Fibroblast of peridontal ligament (primary cell): ENCODE results near the gene GOLGA6L7.
"Not testable (repeated sequence)": the region's sequence is repeated elsewhere in the genome, so short reads cannot be mapped to it uniquely, and the experiment has no call there.

Experiments
- DNase-seq: peaks from one replicate; pipeline ENCODE4 v3.0.0-alpha.2; 2010; ENCODE audit errors: extremely low read depth

GOLGA6L7 gene

DNA sequence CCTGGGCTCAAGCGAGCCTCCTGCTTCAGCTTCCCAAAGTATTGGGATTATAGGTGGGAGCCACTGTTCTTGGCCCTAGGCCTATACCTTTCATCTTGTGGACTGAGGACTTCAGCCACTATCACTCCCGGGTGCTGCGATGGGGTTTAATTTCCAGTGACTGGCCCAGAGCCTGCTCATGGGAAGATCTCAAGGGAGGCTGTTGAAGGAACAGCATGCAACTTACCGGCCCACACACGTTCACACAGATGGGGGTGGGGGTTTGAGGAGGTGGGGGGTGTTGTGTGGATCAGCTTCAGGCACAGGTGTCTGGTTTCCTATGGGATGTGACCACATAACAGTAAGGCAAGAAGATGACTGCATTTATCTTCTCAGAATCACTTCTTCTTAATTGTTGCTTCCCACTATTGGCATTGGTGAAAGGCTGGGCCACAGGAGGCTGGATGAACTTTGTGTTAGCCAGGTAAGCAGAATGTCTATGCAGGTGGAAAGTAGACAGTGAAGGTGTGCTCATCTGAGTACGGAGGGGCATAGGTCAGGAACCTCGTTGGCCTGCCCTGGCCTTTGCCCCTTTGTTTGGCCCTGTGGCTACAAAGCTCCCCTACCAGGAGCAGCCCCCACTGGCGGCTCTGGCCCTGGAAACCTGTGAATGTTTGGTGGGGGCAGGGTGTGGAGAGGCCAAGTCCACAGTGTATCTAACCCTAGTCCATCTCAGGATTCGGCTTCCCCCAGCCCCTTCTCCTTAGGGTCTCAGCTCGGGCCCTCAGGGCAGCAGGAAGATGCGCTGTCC is 35.9 kb upstream of the GOLGA6L7 start:
- no peak for DNase-seq

DNA sequence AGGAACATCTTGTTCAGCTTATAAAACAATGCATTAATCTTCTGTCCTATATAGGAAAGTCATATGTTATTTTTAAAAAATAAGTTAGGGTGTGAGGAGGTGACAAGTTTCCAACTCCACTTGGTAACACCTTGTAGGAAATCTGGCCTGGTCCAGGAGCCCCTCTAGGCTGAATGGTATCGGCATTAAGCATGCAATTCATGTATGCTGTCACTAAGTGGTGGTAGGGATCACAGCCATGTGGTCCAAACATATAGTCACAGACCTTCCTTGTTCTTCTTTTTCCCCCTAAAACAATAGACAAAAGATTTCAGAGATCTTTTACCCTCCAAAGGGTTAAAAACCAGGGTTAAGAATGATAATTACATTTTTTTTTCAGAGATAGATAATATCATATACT is 33.2 kb upstream of the GOLGA6L7 start:
- DNase-seq, result no peak

DNA sequence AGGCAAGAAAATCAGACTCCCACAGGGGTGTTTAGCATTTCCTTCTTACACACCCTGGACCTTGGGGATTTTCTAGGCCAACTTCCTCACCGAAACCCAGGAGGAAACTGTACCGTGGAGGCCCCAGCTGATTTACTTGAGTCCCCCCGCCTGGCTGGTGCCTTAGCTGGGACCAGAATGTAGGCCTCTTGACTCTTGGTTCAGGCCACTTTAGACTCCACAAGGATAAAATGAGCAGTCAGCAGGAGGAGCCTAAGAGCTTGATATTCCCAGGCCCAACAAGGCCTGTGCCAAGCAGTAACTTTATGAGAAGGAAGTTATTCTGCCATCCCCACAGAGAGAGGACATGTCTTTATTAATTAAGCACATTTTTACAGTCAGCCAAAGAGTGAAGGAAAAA is 32.7 kb upstream of the GOLGA6L7 start:
- DNase-seq, result peak; percentile 63

DNA sequence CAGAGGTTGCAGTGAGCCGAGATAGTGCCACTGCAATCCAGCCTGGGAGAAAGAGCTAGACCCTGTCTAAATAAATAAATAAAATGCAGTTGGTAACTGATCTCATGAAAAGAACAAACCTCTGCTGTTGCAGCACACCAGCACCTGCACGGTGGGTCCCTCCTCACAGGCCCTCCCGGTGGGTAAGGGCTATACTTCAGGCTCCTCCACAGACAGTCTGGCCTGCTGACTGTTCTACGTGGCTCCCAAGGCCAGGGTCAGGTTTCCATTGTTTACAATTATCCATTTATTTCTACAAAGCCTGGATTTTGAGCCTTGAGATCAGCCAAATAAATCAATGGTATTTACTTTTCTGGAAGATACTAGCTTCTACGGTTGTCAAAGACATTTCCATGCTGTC is 32.2 kb upstream of the GOLGA6L7 start:
- no peak for DNase-seq

DNA sequence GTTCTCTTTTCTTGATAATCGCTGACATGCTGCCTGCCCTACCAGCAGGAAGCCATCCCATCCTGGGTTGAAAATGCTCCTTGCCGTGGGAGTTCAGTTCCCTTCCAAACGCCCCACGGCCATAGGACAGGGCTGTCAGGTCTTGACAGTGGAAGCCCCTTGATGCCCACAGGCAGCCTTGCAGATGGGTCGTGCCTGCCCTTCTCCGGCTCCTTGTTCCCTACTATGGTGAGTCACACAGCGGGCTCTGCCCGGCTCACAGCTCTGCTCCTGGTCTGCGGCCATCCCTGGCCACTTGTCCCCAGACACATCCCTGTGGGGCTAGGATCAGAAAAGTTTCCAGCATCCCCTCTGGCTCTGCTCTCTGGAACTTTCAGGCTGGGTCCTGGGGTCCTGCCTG is 31.1 kb upstream of the GOLGA6L7 start:
- DNase-seq, result no peak

DNA sequence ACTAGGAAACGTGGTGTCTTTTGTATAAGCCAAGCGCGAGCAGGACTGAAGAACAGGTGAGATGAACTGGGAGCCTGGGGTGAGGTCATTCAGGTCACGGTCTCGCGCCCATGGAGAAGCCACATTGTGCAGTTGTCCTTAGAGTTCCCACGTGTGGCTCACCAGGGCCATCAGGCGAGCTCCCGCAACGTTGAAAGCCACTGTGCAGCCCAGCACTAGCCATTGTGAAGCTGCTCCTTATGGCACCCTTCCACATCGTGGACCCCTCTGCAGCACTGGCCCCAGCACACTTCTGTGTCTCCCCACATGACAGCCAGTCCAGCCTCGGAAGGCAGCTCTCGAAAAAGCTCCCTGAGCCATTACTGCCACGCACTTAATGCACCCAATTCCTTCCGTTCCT is 29.8 kb upstream of the GOLGA6L7 start:
- no peak for DNase-seq

DNA sequence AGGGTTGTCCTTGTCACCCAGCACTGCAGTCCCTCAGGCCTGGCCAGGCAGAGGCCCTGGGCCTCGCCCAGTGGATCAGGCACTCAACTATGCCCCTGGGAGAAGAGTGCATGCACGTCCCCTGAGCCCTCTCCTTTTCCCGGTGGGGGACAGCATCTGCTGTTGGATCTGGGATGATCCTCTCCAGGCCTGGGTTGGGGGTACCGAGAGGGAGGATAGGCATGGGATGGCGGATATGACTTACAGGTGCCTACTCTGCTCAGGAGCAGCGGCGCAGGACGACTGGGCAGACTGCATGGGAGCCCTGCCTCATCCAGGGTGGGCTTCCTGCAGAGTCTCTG is 28.4 kb upstream of the GOLGA6L7 start:
- DNase-seq, result no peak

DNA sequence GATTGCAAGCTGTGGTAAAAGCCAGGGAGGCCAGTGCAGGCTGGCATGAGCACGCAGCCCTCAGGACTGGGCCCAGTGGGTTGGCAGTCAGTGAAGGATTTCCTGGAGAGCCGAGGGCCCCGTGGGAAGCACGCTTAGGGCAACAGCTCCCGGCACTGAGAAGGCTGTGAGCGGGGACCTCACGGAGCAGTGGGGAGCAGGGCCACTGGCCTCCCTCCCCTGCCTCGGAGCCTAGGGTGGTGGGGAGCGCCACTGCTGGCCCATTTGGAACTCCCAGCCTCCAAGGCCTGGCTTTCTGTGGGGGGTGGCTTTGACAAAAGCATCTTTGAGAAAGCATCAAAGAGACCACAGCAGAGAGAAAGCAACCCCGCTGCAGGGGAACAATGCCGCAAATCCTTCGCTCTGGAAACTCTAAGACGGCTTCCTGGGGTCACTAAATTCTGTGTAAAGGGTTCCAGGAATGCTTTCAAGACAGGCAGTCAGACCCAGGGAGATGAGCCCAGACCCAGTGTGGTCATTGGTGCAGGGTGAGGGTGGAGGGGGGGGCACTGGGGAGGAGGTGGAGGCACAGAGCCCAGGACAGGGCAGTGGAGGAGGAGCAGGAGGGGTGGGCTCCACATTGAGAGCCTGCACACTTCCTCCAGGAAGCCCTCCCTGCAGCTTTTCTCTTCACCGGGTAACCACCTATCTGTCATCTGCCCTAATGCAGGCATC is 27.8 kb upstream of the GOLGA6L7 start:
- no peak for DNase-seq

DNA sequence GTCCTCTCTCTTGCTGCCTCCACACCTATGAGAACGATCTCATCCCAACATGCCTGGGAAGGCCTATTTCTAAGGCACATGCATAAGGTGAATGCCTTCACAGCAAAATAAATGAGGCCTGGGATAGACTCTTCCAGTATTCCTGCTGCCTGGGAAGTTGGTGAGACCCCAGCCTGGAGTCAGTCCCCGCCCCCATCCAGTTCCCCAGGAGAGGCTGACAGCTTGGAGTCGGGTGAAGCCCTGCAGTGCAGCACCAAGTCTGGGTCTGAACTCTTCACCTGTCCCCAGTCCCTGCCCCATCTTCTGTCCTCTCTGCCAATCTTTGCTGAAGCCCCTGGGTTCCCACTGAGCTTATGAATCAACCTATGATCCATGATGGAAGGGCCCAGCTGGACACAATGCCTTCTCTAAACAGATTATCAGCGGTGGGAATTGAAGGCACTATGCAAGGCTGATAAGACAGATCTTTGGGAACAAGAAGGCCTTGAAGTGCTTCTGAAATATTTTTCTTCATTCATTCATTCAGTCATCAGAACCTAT is 27.1 kb upstream of the GOLGA6L7 start:
- no peak for DNase-seq

DNA sequence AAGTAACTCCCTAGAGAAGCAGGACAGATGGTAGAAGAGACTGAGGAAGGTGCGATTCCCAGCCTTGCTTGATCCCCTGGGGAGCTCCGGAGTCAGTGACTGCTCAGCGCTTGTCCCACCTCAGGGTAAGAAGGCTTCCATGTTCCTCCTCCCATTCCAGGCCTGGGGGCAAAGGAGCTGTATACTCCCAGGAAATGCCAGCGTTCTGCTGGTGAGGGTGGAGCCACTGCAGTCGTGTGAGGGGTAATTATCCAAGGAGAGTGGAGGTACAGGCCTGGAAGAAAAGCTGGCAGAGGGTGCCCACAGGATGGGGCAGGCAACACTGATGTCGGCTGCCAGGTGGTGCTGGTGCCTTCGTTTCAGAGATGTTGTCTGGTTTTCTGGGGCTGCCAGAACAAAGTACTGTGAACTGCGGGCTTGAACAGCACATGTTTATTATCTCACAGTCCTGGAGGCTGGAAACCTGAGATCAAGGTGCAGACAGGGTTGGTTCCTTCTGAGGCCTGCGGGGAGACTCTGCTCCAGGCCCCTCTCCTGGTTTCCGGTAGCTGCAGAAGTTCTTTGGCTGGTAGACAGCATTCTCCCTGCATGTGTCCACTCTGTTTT is 25.2 kb upstream of the GOLGA6L7 start:
- DNase-seq, result no peak

DNA sequence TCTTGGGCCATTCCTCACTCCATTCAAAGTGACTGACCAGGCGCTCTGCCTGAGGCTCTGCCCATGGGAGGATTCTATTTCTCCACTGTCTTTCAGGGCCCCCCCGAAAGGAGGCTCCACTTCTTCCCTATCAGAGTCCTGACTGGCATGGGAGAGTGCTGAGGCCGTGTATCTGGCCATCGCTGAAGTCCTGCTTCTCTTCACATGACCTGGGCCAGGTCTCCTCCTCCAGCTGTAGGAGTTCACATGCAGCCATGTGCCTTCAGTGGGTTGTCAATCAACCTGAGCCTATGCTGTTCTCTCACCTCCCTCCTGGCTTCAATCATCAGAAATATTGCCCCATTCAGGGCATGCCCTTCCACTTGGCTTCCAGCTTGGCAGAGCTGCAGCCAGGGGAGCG is 24.6 kb upstream of the GOLGA6L7 start:
- DNase-seq, result no peak

DNA sequence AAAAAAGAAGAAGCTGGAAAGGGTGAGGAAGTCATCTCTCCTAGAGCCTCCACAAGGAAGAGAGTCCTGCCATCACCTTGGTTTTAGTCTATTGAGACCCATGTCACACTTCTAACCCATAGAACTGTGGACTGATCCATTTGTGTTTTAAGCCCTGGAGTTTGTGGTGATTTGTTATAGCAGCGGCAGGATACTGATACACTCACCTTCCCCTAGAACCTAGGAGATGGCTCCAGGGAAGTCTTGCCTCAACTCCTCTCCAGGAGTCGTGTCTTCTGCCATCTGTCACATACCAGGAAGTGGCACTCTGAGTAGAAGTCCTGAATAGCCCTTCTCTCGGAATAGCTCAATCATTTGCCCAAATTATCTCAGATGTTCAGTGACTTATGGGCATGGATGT is 22.7 kb upstream of the GOLGA6L7 start:
- DNase-seq, result no peak

DNA sequence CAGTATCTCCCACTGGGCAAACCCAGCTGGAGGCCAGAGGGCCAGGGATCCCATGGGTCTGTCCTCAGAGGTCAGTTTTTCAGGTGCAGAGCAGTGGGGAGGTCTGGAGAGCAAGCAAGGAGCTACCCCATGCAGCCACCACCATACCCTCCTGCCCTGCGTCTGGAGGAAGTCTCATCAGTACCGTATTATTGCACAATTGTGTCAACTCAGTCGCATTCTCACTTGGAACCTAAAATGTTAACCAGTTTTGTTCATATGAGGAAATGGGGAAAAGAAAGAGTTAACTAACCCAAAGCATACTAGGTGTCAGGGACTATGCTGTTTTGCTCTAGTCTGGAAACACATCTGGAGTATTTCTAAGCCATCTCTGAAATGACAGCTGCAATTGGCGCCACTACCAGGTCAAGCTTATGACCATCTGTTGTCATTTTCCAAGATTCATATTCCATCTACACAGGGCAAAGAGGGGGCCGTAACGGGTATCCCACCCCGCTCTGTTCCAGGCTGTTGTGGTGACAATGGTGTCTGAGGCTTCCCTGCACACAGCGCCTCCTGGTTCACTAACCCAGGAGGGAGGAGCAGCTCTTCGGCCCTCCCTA is 20.4 kb upstream of the GOLGA6L7 start:
- DNase-seq, result no peak

DNA sequence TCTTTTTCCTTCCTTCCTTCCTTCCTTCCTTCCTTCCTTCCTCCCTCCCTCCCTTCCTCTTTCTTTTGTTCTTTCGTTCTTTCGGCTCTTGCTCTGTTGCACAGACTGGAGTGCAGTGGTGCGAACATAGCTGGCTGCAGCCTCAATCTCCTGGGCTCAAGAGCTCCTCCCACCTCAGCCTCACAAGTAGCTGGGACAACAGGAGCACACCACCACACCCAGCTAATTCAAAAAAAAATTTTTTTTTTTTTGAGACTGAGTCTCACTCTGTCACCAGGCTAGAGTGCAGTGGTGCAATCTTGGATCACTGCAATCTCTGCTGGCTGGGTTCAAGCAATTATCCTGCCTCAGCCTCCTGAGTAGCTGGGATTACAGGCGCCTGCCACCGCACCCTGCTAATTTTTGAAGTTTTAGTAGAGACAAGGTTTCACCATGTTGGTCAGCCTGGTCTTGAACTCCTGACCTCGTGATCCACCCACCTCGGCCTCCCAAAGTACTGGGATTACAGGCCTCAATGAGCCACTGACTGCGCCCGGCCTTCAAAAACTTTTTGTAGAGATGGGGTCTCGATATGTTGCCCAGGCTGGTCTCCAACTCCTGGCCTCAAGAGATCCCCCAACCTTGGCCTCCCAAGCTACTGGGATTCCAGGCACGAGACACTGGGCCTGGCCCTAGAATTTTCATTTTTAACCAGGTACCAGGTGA is 13.3 kb upstream of the GOLGA6L7 start:
- not testable (repeated sequence) for DNase-seq

DNA sequence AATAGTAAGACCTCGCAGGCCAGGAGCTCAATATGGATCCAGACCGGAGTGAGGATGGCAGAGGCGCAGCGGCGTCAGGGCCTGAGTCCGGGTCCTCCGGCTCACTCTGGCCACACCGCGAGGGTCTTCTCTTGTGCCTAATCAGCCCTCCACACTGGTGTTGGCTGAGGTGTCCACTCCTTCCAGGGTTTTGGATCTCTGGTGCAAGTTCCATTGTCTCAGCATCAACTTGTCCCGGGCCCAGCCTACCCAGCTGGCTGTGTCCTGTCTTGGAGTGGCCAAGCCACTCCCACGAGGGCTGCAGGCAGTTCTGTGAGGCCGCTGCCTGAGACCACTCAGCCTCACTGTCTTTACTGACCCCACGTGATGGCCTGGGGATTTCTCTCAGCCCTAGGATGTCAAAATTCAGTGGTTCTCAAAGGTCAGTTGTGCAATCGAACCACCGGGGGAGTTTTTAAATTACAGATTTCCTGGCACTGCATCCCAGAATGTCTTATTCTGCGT is 12.6 kb upstream of the GOLGA6L7 start:
- peak; percentile 77 for DNase-seq

DNA sequence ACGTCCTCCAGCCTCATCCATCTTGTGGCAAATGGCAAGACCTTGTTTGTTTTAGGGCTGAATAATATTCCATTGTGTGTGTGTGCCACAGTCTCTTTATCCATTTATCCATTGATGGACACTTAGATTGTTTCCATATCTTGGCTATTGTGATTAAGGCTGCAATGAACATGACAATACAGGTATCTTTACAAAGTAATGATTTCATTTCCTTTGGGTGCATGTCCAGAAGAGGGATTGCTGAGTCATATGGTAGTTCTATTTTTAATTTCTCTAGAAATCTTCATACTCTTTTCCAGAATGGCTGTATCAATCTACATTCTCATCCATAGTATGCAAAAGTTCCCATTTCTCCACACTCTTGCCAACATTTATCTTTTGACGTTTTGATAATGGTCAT is 6.1 kb upstream of the GOLGA6L7 start:
- DNase-seq, result not testable (repeated sequence)

DNA sequence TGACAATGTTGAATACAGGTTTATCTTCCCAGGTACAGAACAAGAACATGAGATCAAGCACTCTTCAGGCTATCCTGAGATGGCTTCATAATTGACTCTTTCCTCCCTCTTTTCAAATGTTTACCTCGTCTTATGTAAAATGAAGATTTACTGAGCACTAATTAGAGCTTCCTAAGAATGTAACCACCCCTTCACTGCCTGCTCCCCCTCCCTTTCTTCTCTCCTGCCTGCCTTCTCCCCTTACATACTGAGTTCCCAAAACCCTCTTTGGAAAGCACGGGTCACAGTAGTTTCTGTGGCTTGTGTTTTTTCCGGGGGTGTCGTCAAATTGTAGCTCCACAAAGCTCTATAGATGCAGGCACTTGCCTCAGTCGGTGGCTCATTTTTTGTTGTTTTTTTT is 5.2 kb upstream of the GOLGA6L7 start:
- not testable (repeated sequence) for DNase-seq

DNA sequence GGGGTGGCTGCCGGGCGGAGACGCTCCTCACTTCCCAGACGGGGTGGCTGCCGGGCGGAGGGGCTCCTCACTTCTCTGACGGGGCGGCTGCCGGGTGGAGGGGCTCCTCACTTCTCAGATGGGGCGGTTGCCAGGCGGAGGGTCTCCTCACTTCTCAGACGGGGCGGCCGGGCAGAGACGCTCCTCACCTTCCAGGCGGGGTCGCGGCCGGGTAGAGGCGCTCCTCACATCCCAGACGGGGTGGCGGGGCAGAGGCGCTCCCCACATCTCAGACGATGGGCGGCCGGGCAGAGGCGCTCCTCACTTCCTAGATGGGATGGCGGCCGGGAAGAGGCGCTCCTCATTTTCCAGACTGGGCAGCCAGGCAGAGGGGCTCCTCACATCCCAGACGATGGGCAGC is 1.3 kb upstream of the GOLGA6L7 start:
- DNase-seq, result not testable (repeated sequence)

DNA sequence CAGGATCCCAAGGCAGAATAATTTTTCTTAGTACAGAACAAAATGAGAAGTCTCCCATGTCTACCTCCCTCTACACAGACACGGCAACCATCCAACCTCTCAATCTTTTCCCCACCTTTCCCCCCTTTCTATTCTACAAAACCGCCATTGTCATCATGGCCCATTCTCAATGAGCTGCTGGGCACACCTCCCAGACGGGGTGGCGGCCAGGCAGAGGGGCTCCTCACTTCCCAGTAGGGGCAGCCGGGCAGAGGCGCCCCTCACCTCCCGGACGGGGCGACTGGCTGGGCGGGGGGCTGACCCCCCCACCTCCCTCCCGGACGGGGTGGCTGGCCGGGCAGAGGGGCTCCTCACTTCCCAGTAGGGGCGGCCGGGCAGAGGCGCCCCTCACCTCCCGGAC is 827 bp upstream of the GOLGA6L7 start:
- DNase-seq, result not testable (repeated sequence)

DNA sequence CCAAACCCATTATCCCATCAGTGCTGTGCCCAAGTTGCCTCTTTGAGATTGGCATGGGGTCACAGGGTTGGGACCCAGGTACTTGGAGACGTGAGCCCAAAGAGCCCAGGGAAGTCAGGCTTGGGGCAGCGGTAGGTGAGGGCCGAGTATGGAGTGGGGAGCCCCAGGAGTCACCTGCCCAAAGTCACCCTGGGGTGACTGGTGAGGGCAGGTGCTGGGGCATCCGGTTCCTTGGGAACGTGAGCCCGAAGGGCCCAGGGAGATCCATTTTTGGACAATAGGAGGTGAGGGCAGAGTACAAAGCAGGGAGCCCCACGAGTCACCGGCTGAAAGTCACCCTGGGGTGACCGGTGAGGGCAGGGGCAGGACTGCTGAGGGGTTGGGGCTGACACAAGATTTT is 485 bp downstream of the GOLGA6L7 start:
- DNase-seq, result not testable (repeated sequence)

DNA sequence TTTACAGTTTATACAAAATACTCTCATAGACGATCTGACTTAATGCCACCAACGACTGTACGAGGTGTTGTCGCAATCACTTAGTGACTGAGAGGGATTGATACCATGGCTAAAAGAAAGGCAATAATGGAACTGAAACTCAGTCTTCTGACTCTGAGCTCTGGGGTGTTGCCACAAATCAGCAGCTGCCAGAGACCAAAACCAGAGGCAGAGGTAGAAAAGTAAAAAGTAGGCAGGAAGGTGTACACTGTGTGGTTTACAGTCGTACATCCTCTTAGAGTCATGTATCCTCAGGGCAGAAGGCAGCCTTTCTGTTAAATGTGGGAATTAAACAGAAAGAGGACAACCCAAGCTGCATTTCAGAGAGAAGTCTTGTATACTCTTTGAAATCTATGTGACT is 1.2 kb downstream of the GOLGA6L7 start:
- not testable (repeated sequence) for DNase-seq

DNA sequence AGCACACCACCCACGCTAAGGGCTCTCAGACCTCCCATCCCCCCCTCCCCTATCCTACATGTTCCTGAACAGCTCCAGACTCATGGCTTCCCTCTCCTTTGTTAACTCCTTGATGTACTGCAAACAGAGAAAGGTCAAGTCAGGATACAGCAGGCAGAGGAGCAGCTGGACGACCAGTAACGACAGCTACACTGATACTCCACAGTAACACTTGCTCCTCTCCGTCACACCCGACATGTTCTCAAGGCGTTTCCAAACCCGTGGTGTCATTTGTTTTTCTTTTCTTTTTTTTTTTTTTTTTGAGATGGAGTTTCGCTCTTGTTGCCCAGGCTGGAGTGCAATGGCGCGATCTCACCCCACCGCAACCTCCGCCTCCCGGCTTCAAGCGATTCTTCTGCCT is 4.3 kb downstream of the GOLGA6L7 start:
- not testable (repeated sequence) for DNase-seq
